Kidney (tissue), 14 donors: ENCODE measurements around the gene PGP. TPM values are rescaled to one million over a fixed set of nuclear protein-coding genes. Genes with fewer than 3 reads are reported as not detected.

Experiments used
- DNase-seq, 5 donors: peaks; one replicate each; pipeline ENCODE4 v3.0.0-alpha.2; 2013 to 2020
- FAIRE-seq: peaks from 2 replicates; lab custom pipeline; 2012; peaks lifted over from hg19 to GRCh38; lab: Jason Lieb, UNC
- H3K27ac ChIP-seq, 2 donors: one replicate each; pipeline ENCODE4 v1.7.0; 2013; ENCODE audit warnings: low read depth in 2 of 2, low read length in 2 of 2, inconsistent platforms in 1 of 2
- H3K27me3 ChIP-seq: one replicate; pipeline ENCODE4 v1.7.1; 2013; ENCODE audit warnings: low read length, inconsistent platforms; ENCODE audit not compliant: control insufficient read depth, insufficient read depth
- H3K36me3 ChIP-seq, 3 donors: one replicate each; pipeline versions ENCODE4 v1.7.0 to v1.7.1; 2013; ENCODE audit warnings: low read length in 3 of 3, control low read depth in 1 of 3, inconsistent platforms in 1 of 3; ENCODE audit not compliant: insufficient read depth in 3 of 3, control insufficient read depth in 2 of 3
- H3K4me1 ChIP-seq, 3 donors: one replicate each; pipeline versions ENCODE4 v1.7.0 to v1.7.1; 2013; ENCODE audit warnings: low read length in 3 of 3, inconsistent platforms in 1 of 3, low read depth in 1 of 3; ENCODE audit not compliant: control insufficient read depth in 2 of 3, insufficient read depth in 2 of 3
- H3K4me3 ChIP-seq, 3 donors: one replicate each; pipeline versions ENCODE4 v1.7.0 to v1.8.1; 2013; ENCODE audit warnings: low read length in 3 of 3, control low read depth in 1 of 3, inconsistent platforms in 1 of 3
- H3K9ac ChIP-seq, 3 donors: one replicate each; pipeline versions ENCODE4 v1.7.0 to v1.7.1; 2013; ENCODE audit warnings: low read length in 3 of 3, control low read depth in 1 of 3, inconsistent platforms in 1 of 3
- H3K9me3 ChIP-seq, 3 donors: one replicate each; pipeline versions ENCODE4 v1.7.0 to v1.7.1; 2013; ENCODE audit warnings: low read length in 3 of 3, control low read depth in 1 of 3, inconsistent platforms in 1 of 3; ENCODE audit not compliant: control insufficient read depth in 2 of 3, insufficient read depth in 1 of 3
- intact Hi-C: fragments of 100-400 bp; cut with DNase I; formaldehyde crosslinking; loops from one replicate; pipeline ENCODE4 v1.11.1; 2022
- polyA plus RNA-seq: library from polyadenylated mRNA; stranded (reverse); fragments of 350-450 nt; fragmentation: Illumina TruSeq; extraction: RNeasy Lipid Tissue Mini Kit (QIAGEN cat#74804); gene quantifications from one replicate; pipeline ENCODE4 v1.2.3, GENCODE V29; 2014; ENCODE audit warnings: low read depth, low replicate concordance; ENCODE audit not compliant: insufficient read depth
- total RNA-seq: library from RNA; stranded (reverse); fragmentation: NEBNext Ultra II Directional; extraction: Animal tissue kit (Norgen Biotek cat#: 25700); gene quantifications from one replicate; pipeline ENCODE4 v1.2.1, GENCODE V29; 2021
- TF ChIP-seq, protein P1 (sequence below): IDR thresholded peaks from 3 replicates; pipeline ENCODE4 v1.5.1; 2012; ENCODE audit warnings: mild to moderate bottlenecking, moderate library complexity, borderline replicate concordance; ENCODE audit not compliant: insufficient read depth; ENCODE audit errors: extremely low read depth
- donor health status: control.
- donor health status: control.
- donor health status: control.
- donor health status: control.
- donor health status: control.
- donor health status: DM: yes; HTN: yes; CAD: no.
- donor health status: Normal renal cell carcinoma (clear cell type).

Gene PGP
- total and polyA plus RNA-seq, 2 donors from 2014 or later, result 13.5 to 21.2 TPM

DNA sequence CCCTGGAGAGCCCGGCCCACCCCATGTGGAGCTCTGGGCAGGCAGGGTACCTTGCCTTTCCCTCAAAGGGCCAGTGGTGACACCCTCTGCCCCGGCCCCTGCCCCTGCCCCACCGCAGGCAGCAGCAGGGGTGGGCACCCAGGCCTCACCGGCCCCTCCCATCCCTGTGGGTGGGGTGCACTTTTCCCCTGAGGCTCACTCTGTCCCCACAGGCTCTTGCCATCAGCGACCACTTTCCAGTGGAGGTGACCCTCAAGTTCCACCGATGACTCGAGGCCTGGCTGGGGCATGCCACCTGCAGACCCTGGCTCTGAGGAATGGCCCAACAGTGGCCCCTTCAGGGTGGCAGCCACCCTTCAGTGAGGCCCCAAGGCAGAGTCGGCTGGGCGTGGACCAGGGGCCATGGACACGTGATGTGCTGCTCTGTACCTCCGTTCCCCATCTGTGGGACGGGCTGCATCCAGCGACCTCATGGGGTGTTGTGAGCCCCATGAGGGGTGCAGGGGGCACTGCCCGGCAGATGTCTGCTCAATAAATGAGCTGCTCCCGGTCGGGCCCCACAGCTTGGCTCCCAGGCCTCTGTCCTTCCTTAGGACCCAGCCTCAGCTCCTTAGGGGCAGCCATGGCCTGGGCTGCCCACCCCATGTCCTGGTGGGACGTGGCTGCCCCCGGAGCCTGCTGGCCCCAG is 23.7 kb upstream of the PGP start:
- intact Hi-C loops, result no loop called here
- no peak overlapping the region for H3K9ac ChIP-seq
- FAIRE-seq (no peak), DNase-seq (peak in 1 of 5 donors; percentile 76)
- TF ChIP-seq, protein P1, sequence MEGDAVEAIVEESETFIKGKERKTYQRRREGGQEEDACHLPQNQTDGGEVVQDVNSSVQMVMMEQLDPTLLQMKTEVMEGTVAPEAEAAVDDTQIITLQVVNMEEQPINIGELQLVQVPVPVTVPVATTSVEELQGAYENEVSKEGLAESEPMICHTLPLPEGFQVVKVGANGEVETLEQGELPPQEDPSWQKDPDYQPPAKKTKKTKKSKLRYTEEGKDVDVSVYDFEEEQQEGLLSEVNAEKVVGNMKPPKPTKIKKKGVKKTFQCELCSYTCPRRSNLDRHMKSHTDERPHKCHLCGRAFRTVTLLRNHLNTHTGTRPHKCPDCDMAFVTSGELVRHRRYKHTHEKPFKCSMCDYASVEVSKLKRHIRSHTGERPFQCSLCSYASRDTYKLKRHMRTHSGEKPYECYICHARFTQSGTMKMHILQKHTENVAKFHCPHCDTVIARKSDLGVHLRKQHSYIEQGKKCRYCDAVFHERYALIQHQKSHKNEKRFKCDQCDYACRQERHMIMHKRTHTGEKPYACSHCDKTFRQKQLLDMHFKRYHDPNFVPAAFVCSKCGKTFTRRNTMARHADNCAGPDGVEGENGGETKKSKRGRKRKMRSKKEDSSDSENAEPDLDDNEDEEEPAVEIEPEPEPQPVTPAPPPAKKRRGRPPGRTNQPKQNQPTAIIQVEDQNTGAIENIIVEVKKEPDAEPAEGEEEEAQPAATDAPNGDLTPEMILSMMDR, result no peak
- H3K4me3 ChIP-seq, result no peak overlapping the region
- no peaks in the 10 kb centered on the region for H3K9me3 ChIP-seq
- H3K27ac ChIP-seq, result no peak overlapping the region
- no peaks in the 10 kb centered on the region for H3K27me3 ChIP-seq
- H3K36me3 ChIP-seq, result peaks cover 0 to 17% (median 12%) of the 10 kb centered on the region in 3 donors
- H3K4me1 ChIP-seq, result peaks cover 0 to 7% (median 0%) of the 10 kb centered on the region in 3 donors

DNA sequence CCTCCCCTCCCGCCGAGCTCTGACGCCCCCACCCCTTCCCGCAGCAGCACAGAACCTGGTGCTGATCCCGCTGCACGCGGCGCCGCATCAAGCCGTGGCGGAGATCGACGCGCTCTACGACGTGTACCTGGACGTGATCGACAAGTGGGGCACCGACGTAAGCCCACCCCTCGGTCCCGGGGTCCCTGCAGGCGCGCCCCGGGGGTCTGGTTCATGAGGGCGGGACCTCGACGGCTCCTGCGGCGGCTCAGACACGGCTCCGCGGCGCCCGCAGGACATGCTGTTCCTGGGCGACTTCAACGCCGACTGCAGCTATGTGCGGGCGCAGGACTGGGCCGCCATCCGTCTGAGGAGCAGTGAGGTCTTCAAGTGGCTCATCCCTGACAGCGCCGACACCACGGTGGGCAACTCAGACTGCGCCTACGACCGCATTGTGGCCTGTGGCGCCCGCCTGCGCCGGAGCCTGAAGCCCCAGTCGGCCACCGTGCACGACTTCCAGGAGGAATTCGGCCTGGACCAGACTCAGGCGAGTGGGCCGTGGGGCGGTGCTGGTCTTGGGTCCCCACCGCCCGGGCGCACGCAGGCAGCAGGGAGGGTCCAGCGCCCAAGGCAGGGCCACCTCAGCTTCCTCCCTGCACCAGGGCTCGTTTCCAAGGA is 23.0 kb upstream of the PGP start:
- FAIRE-seq (no peak), DNase-seq (peak in 2 of 5 donors; percentile 20 to 69)
- no peaks in the 10 kb centered on the region for H3K27me3 ChIP-seq
- H3K9me3 ChIP-seq, result no peaks in the 10 kb centered on the region
- H3K36me3 ChIP-seq, result peaks cover 0 to 17% (median 5%) of the 10 kb centered on the region in 3 donors
- H3K9ac ChIP-seq, result no peak overlapping the region
- TF ChIP-seq, protein P1, result no peak
- H3K4me3 ChIP-seq, result no peak overlapping the region
- H3K4me1 ChIP-seq, result peaks cover 0 to 7% (median 0%) of the 10 kb centered on the region in 3 donors
- no peak overlapping the region for H3K27ac ChIP-seq
- intact Hi-C loops, result no loop called here

DNA sequence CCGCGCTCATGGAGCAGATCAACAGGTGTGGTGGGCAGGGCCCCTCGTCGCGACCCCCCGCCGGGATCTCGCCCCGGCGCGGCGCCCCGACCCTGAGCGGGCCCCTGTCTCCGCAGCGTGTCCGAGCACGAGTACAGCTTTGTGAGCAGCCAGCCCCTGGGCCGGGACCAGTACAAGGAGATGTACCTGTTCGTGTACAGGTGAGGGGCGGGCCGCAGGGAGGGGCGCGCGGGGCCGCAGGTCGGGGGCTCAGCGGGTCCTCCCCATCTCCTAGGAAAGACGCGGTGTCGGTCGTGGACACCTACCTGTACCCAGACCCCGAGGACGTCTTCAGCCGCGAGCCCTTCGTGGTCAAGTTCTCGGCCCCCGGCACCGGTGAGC is 22.5 kb upstream of the PGP start:
- intact Hi-C loops, result no loop called here
- peaks cover 0 to 7% (median 0%) of the 10 kb centered on the region in 3 donors for H3K4me1 ChIP-seq
- H3K27ac ChIP-seq, result no peak overlapping the region
- no peak for DNase-seq
- no peak overlapping the region for H3K9ac ChIP-seq
- no peaks in the 10 kb centered on the region for H3K27me3 ChIP-seq
- peaks cover 0 to 12% (median 4%) of the 10 kb centered on the region in 3 donors for H3K36me3 ChIP-seq
- no peak overlapping the region for H3K4me3 ChIP-seq
- TF ChIP-seq, protein P1, result no peak
- H3K9me3 ChIP-seq, result no peaks in the 10 kb centered on the region
- FAIRE-seq, result no peak
